IMR-90 (cell line): ENCODE results near the gene EMC8. TPM values are rescaled to one million over a fixed set of nuclear protein-coding genes. Genes with fewer than 3 reads are reported as not detected.
"Not testable (repeated sequence)": the region's sequence is repeated elsewhere in the genome, so short reads cannot be mapped to it uniquely, and the experiment has no call there.

Source experiments
- ATAC-seq: fragments of 200-7000 bp; cut with Tn5 transposase; 2 replicates; pipeline ENCODE4 v1.9.1; 2020; ENCODE audit warnings: low read depth, mild to moderate bottlenecking, moderate library complexity
- BruUV-seq: library from RNA; stranded (reverse); fragments of 400-500 nt; replicated peaks from 2 replicates; lab custom pipeline; 2021; lab: Mats Ljungman, UMichigan
- CTCF ChIA-PET: fragments of 300-600 bp; formaldehyde crosslinking; extraction: SDS; loops from one replicate; lab custom pipeline; 2021; ENCODE audit warnings: antibody characterized with exemption; lab: Yijun Ruan, JAX
- POLR2A ChIA-PET: fragments of 300-600 bp; sonication (Branson Sonifier 250); formaldehyde crosslinking; loops from one replicate; lab custom pipeline; 2022; ENCODE audit warnings: antibody characterized with exemption; ENCODE audit not compliant: unreplicated experiment; lab: Charles Lee
- DNase-seq: peaks from one replicate; pipeline ENCODE4 v3.0.0; 2013
- H2AFZ ChIP-seq: replicated peaks from 2 replicates; pipeline ENCODE3; 2013; ENCODE audit warnings: low read length, mild to moderate bottlenecking; ENCODE audit not compliant: poor library complexity
- H2AK5ac ChIP-seq: 2 replicates; pipeline ENCODE4 v1.6.1; 2013; ENCODE audit warnings: low read depth, low read length, inconsistent platforms
- H2AK9ac ChIP-seq: replicated peaks from 2 replicates; pipeline ENCODE3; 2013; ENCODE audit warnings: mild to moderate bottlenecking, low read depth, low read length, moderate library complexity; ENCODE audit not compliant: poor library complexity
- H2BK120ac ChIP-seq: 2 replicates; pipeline ENCODE4 v1.6.1; 2013; ENCODE audit warnings: low read depth, low read length, inconsistent platforms
- H2BK15ac ChIP-seq: 3 replicates; pipeline ENCODE4 v1.6.1; 2013; ENCODE audit warnings: low read depth, low read length, inconsistent platforms
- H2BK20ac ChIP-seq: 2 replicates; pipeline ENCODE4 v1.6.1; 2013; ENCODE audit warnings: low read depth, mild to moderate bottlenecking, inconsistent platforms, low read length, moderate library complexity
- H2BK5ac ChIP-seq: 2 replicates; pipeline ENCODE4 v1.6.1; 2013; ENCODE audit warnings: mild to moderate bottlenecking, low read depth, low read length, inconsistent platforms; ENCODE audit not compliant: poor library complexity, severe bottlenecking
- H3K14ac ChIP-seq: replicated peaks from 2 replicates; pipeline ENCODE4 v1.6.1; 2013; ENCODE audit warnings: low read depth, low read length, inconsistent platforms
- H3K18ac ChIP-seq: 2 replicates; pipeline ENCODE4 v1.6.1; 2013; ENCODE audit warnings: low read depth, low read length, control low read depth
- H3K23ac ChIP-seq: 2 replicates; pipeline ENCODE4 v1.6.1; 2013; ENCODE audit warnings: low read depth, low read length, inconsistent platforms
- H3K27ac ChIP-seq: 2 replicates; pipeline ENCODE4 v1.5.1; 2013; ENCODE audit warnings: mild to moderate bottlenecking, control low read depth, low read length; ENCODE audit not compliant: insufficient read depth
- H3K27me3 ChIP-seq: 2 replicates; pipeline ENCODE4 v1.6.1; 2013; ENCODE audit warnings: low read length; ENCODE audit not compliant: control insufficient read depth, insufficient read depth
- H3K36me3 ChIP-seq: 2 replicates; pipeline ENCODE4 v1.6.1; 2013; ENCODE audit warnings: low read length, mixed read lengths; ENCODE audit not compliant: control insufficient read depth, insufficient read depth
- H3K4ac ChIP-seq: 2 replicates; pipeline ENCODE4 v1.6.1; 2013; ENCODE audit warnings: low read depth, low read length, inconsistent platforms
- H3K4me1 ChIP-seq: 2 replicates; pipeline ENCODE4 v1.6.1; 2013; ENCODE audit warnings: low read length, mixed read lengths; ENCODE audit not compliant: control insufficient read depth, insufficient read depth
- H3K4me2 ChIP-seq: 2 replicates; pipeline ENCODE4 v1.6.1; 2013; ENCODE audit warnings: low read depth, mild to moderate bottlenecking, control low read depth, low read length, moderate library complexity
- H3K4me3 ChIP-seq: 2 replicates; pipeline ENCODE4 v1.5.1; 2013; ENCODE audit warnings: low read depth, mild to moderate bottlenecking, control low read depth, low read length, moderate library complexity; ENCODE audit not compliant: insufficient read depth
- H3K56ac ChIP-seq: 2 replicates; pipeline ENCODE4 v1.6.1; 2013; ENCODE audit warnings: low read length, inconsistent platforms; ENCODE audit not compliant: insufficient read depth; ENCODE audit errors: extremely low read depth
- H3K79me1 ChIP-seq, 2 experiments: 2 replicates each; pipeline ENCODE4 v1.6.1; 2013; ENCODE audit warnings: low read length in 2 of 2, inconsistent platforms in 1 of 2, low read depth in 1 of 2
- H3K9ac ChIP-seq: 2 replicates; pipeline ENCODE4 v1.6.1; 2013; ENCODE audit warnings: low read depth, low read length, control low read depth
- H3K9me1 ChIP-seq: 2 replicates; pipeline ENCODE4 v1.6.1; 2013; ENCODE audit warnings: low read length, inconsistent platforms; ENCODE audit not compliant: insufficient read depth
- H3K9me3 ChIP-seq: 2 replicates; pipeline ENCODE4 v1.6.1; 2013; ENCODE audit warnings: low read length; ENCODE audit not compliant: control insufficient read depth, insufficient read depth
- H4K20me1 ChIP-seq: 2 replicates; pipeline ENCODE4 v1.6.1; 2013; ENCODE audit warnings: low read length, inconsistent platforms; ENCODE audit not compliant: insufficient read depth
- H4K5ac ChIP-seq: 2 replicates; pipeline ENCODE4 v1.6.1; 2013; ENCODE audit warnings: mild to moderate bottlenecking, low read depth, low read length, control low read depth
- H4K8ac ChIP-seq, 2 experiments: 2 replicates each; pipeline ENCODE4 v1.6.1; 2013; ENCODE audit warnings: low read depth in 2 of 2, low read length in 2 of 2, control low read depth in 1 of 2, inconsistent platforms in 1 of 2
- H4K91ac ChIP-seq: 2 replicates; pipeline ENCODE4 v1.6.1; 2013; ENCODE audit warnings: low read depth, low read length, inconsistent platforms; ENCODE audit not compliant: insufficient read depth
- WGBS, 2 experiments: methylation state at CpG; one replicate each; pipeline versions ENCODE4 v1.1.5 to v1.1.7; 2013; ENCODE audit warnings: missing lambda C conversion rate in 2 of 2; ENCODE audit not compliant: insufficient read length in 1 of 2; ENCODE audit errors: extremely low coverage in 2 of 2; 5-methylcytosine and 5-hydroxymethylcytosine counted together
- dilution Hi-C: fragments of 300-500 bp; cut with HindIII; formaldehyde crosslinking; loops from one replicate; pipeline ENCODE4 v1.14.3; 2018; ENCODE audit warnings: low sequenced_read_pairs; ENCODE audit not compliant: unreplicated experiment
- in situ Hi-C: fragments of 300-500 bp; cut with MboI; formaldehyde crosslinking; loops from 3 replicates; pipeline ENCODE4 v1.14.3; 2019; ENCODE audit warnings: low sequenced_read_pairs, inconsistent platforms, mixed read lengths
- intact Hi-C: fragments of 100-400 bp; cut with micrococcal nuclease; formaldehyde crosslinking; loops from 2 replicates; pipeline ENCODE4 v1.10.0; 2022
- polyA plus RNA-seq, 3 experiments: library from polyadenylated mRNA; depleted of rRNA; stranded (reverse); fragments of >200 nt; gene quantifications; 2 replicates each; pipeline ENCODE4 v1.2.3, GENCODE V29; 2012; ENCODE audit warnings: low replicate concordance in 1 of 3
- total RNA-seq: library from RNA; depleted of rRNA; stranded (reverse); fragments of >200 nt; gene quantifications from 2 replicates; pipeline ENCODE4 v1.2.3, GENCODE V29; 2012

Gene EMC8
- total and polyA plus RNA-seq, 2 of the 4 experiments (the other 2 are of a cell fraction): 23.7 to 48.9 TPM

GRCh38 chr16:85837654-85838053 lies 38.3 kb upstream of the EMC8 start:
- ATAC-seq, H3K56ac ChIP-seq, H2AK5ac ChIP-seq, H4K91ac ChIP-seq, H4K20me1 ChIP-seq, H2BK5ac ChIP-seq, H4K5ac ChIP-seq, H2BK15ac ChIP-seq, H3K79me1 ChIP-seq, H3K4me2 ChIP-seq, H3K9me3 ChIP-seq, DNase-seq, H3K4ac ChIP-seq, CTCF ChIA-PET, dilution Hi-C loops, H2BK120ac ChIP-seq, H3K36me3 ChIP-seq, POLR2A ChIA-PET, H3K23ac ChIP-seq, H3K4me1 ChIP-seq, H3K9me1 ChIP-seq, H2AK9ac ChIP-seq, H3K27ac ChIP-seq, H2BK20ac ChIP-seq, H3K14ac ChIP-seq, H3K18ac ChIP-seq, in situ Hi-C loops, intact Hi-C loops, H3K4me3 ChIP-seq, H2AFZ ChIP-seq, H4K8ac ChIP-seq, H3K9ac ChIP-seq, BruUV-seq: not testable (repeated sequence)
- H3K27me3 ChIP-seq: peaks cover 64% of the 10 kb centered on the region
- 40% methylated on average over 1 of the region's 4 CpGs; no CpG with 5 or more reads in 1 of the 2 experiments for WGBS, 2 experiments
